ENCODE data around the gene ZNF600. TPM values are rescaled to one million over a fixed set of nuclear protein-coding genes. Genes with fewer than 3 reads are reported as not detected.
"Not testable (repeated sequence)": the region's sequence is repeated elsewhere in the genome, so short reads cannot be mapped to it uniquely, and the experiment has no call there.

ZNF600 gene
- total and polyA plus RNA-seq, 2 of the 8 experiments (the other 6 are each of a cell fraction or from before 2014, with no cell fraction given) = 2.1 to 8.0 TPM

DNA sequence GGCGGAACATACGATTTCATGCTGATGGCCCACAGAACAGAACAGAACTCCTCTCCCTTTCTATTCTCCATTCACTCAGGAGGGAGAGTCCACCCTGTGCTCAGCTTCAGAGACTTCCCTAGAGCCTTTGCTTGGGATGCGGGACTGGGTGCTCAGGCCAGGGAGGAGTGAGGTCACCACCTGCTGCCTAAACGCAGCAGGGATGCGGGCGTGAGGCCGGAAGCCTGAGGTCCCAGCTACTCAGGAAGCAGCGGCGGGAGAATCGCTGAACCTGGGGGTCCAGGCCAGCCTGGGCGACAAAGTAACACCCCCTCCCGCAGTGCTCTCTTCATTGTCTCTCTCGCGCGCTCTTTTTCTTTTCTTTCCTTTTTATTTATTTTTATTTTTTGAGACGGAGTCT, 60.5 kb downstream of the ZNF600 start:
- H2AK5ac ChIP-seq (ENCODE audit: low read depth, low read length); H3K4me3 ChIP-seq (ENCODE audit: extremely low read depth in 1 of 4, insufficient read depth in 2 of 4, low read depth in 3 of 4, low read length in 4 of 4); H2BK12ac ChIP-seq (ENCODE audit: low read depth, low read length); H3K23ac ChIP-seq (ENCODE audit: insufficient read length); H3K18ac ChIP-seq (ENCODE audit: extremely low read depth, low read length); H3K9me3 ChIP-seq (ENCODE audit: insufficient read depth in 2 of 2, low read depth in 1 of 2, low read length in 1 of 2); H2BK5ac ChIP-seq (ENCODE audit: low read depth, low read length); H3K27me3 ChIP-seq (replicated peaks in 1 of 4; ENCODE audit: control insufficient read depth in 3 of 4, extremely low read depth in 1 of 4, insufficient read depth in 3 of 4, low read length in 3 of 4); CTCF ChIA-PET (ENCODE audit: partially characterized antibody); H3K9ac ChIP-seq (replicated peaks in 1 of 4; ENCODE audit: extremely low read depth in 1 of 4, low read depth in 3 of 4, low read length in 3 of 4); H2BK15ac ChIP-seq (ENCODE audit: low read length); H4K20me1 ChIP-seq (replicated peaks in 1 of 2; ENCODE audit: control insufficient read depth in 1 of 2, insufficient read depth in 2 of 2, low read length in 2 of 2); DNase-seq (ENCODE audit: low read depth in 1 of 2, low spot score in 2 of 2); H2BK20ac ChIP-seq (ENCODE audit: low read length); H3K56ac ChIP-seq (replicated peaks; ENCODE audit: insufficient read length, low read depth, low read length); FAIRE-seq; H3K4me2 ChIP-seq (ENCODE audit: insufficient read depth in 1 of 2, low read depth in 2 of 2, low read length in 2 of 2); H4K8ac ChIP-seq (ENCODE audit: extremely low read depth, insufficient read depth, low read length); H3K27ac ChIP-seq (ENCODE audit: low read depth, low read length); H3K14ac ChIP-seq (ENCODE audit: insufficient read length); H3K23me2 ChIP-seq (ENCODE audit: low read depth, low read length); H2AFZ ChIP-seq (ENCODE audit: low read length); H3K79me2 ChIP-seq (ENCODE audit: control insufficient read depth in 1 of 2, insufficient read depth in 2 of 2, low read length in 2 of 2); H4K91ac ChIP-seq (replicated peaks; ENCODE audit: insufficient read length, low read length); H3K4me1 ChIP-seq (replicated peaks in 1 of 4; ENCODE audit: control insufficient read depth in 3 of 4, insufficient read depth in 4 of 4, low read length in 3 of 4); H3K4ac ChIP-seq (replicated peaks; ENCODE audit: insufficient read length, low read depth, low read length); H4K5ac ChIP-seq (ENCODE audit: insufficient read length, low read depth, low read length); H3K79me1 ChIP-seq (ENCODE audit: low read depth, low read length); H2BK120ac ChIP-seq (replicated peaks; ENCODE audit: low read depth, low read length): not testable (repeated sequence)
- peaks cover 0 to 11% (median 5%) of the 10 kb centered on the region in 4 experiments; a peak in 4 of 8 replicates for H3K36me3 ChIP-seq (ENCODE audit: control insufficient read depth in 2 of 4, insufficient read depth in 4 of 4, low read length in 3 of 4)
- POLR2A ChIA-PET (ENCODE audit: partially characterized antibody) = interaction anchor here (2.1 kb wide), 1 partner anchor 9 kb away, joined by 8 read pairs; no protein-coding TSS in a partner anchor
- 86% methylated on average over 13 of the region's 16 CpGs; no CpG with 5 or more reads in 1 of the 2 experiments for WGBS, 2 experiments (ENCODE audit: extremely low coverage in 1 of 2, insufficient coverage in 1 of 2, insufficient read length in 1 of 2, insufficient replicate concordance in 2 of 2, low coverage in 1 of 2, low lambda C conversion rate in 2 of 2, missing lambda C conversion rate in 1 of 2)

Measured in H1 (cell line).